ENCODE results near the gene SREBF2.
"Not testable (repeated sequence)": the region's sequence is repeated elsewhere in the genome, so short reads cannot be mapped to it uniquely, and the experiment has no call there.

Gene SREBF2

DNA sequence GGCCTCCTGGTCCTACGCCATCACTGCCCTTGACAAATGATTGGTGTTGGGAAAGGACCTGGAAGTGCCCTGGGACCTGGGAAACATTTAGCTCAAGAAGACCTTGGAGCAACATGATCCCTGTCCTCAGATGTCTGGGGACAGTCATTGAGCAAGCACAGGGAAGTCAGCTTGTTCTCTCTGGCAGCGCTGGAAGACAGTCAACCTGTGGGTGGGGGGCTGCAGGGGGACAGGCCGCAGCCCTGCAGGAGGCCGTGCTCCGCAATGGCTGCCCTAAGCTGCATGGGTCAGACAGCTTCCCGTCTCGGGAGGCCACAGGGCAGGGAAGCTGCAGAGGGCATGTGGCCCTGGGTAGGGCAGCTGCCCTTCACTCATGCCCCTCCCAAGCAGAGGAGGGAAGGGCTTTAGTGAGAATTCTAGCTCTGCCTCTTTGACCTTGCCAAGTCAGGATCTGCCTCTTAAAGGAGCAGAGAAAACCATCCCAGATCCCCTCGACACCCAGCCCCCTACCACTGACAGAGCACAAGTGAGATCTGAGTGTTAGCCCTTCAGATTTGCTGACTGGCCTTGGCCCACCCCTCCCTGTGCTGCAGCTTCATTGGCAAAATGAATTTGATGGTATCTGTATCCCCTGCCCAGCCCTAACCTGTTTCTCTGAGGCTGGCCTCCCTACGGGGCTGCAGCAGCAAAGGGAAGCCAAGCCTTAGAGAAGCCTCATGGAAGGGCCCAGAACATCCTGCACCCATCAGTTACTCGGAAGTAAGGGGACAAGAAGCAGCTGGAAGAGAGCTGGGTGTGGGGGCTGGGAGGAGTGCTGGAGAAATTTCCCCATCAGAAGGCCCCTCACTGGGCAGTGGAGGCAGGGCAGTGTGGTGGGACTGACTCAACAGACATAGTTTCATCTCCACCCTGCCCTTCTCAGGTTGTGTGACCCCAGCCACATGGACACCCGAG is 6.2 kb upstream of the SREBF2 start:
- H3K9me3 Mint-ChIP-seq = no peaks in the 10 kb centered on the region
- H3K27ac Mint-ChIP-seq = peak overlapping the region; percentile 49
- DNase-seq (ENCODE audit: low spot score in 2 of 2) (no peak), ATAC-seq (ENCODE audit: low read depth) (no peak)
- H3K27me3 Mint-ChIP-seq = no peaks in the 10 kb centered on the region
- no peak overlapping the region for H3K4me3 Mint-ChIP-seq
- peaks cover 12% of the 10 kb centered on the region for H3K4me1 Mint-ChIP-seq
- H3K36me3 Mint-ChIP-seq = peaks cover 5% of the 10 kb centered on the region

DNA sequence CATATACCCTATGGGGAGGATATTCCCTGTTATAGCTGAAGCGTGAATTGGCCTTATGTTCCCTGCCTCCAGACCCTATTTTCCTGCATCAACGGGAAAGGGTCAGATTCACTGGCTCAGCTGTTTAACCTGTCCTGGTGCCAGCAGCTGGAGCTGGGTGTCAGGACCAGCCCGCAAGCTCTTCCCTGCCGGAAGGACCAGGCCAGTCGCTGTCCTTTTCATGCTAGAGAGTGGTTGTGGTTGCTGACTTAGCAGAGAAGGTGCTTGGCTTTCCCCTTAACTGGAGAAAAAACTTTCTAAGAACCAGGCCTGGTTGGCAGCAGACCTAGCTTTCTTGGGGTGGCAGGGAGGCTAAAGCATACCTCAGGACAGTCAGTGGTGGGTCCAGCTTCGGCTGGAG is 5.2 kb upstream of the SREBF2 start:
- Mint-ChIP-seq H3K4me3 (no peak overlapping the region), H3K36me3 (peaks cover 5% of the 10 kb centered on the region), H3K27me3 (no peaks in the 10 kb centered on the region), H3K27ac (peak overlapping the region; percentile 99), H3K9me3 (no peaks in the 10 kb centered on the region), H3K4me1 (peaks cover 9% of the 10 kb centered on the region)
- ATAC-seq (ENCODE audit: low read depth) (no peak), DNase-seq (ENCODE audit: low spot score in 2 of 2) (no peak)

DNA sequence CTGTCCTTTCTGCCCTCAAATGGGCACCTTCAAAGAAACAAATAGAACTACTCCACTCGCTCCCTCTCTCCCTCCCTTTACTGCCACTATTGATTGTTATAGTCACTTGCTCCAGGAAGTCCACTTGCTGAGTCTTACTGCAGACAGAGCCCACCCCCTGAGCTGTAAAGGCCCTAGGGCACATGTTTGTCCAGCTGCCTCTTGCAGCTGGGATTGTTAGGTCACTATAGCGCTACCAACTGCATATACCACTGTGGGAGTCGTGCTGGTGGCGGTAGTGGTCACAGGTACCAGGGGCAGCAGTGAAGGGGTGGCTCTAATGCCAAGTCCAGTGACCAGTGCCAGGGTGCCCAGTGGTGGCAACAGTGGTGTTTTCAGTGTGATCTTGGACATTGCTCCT is 4.4 kb upstream of the SREBF2 start:
- peaks cover 6% of the 10 kb centered on the region for H3K4me1 Mint-ChIP-seq
- no peaks in the 10 kb centered on the region for H3K27me3 Mint-ChIP-seq
- H3K9me3 Mint-ChIP-seq = no peaks in the 10 kb centered on the region
- peak overlapping the region; percentile 99 for H3K27ac Mint-ChIP-seq
- no peak for ATAC-seq (ENCODE audit: low read depth)
- DNase-seq (ENCODE audit: low spot score in 2 of 2) = no peak
- peaks cover 3% of the 10 kb centered on the region for H3K36me3 Mint-ChIP-seq
- no peak overlapping the region for H3K4me3 Mint-ChIP-seq

GRCh38 chr22:41830174-41830573 is 2.7 kb upstream of the SREBF2 start:
- Mint-ChIP-seq H3K4me3 (no peak overlapping the region), H3K27ac (peak overlapping the region; percentile 99)

GRCh38 chr22:41831383-41831782 is 1.5 kb upstream of the SREBF2 start:
- no peak overlapping the region for H3K4me3 Mint-ChIP-seq
- H3K36me3 Mint-ChIP-seq = peaks cover 6% of the 10 kb centered on the region
- H3K9me3 Mint-ChIP-seq = no peaks in the 10 kb centered on the region
- H3K27ac Mint-ChIP-seq = peak overlapping the region; percentile 99
- no peaks in the 10 kb centered on the region for H3K27me3 Mint-ChIP-seq
- H3K4me1 Mint-ChIP-seq = peaks cover 20% of the 10 kb centered on the region
- no peak for DNase-seq (ENCODE audit: low spot score in 2 of 2)
- no peak for ATAC-seq (ENCODE audit: low read depth)

More at GRCh38 chr22:41830174-41830573, 2.7 kb upstream of the SREBF2 start:
- Mint-ChIP-seq H3K4me1 (peaks cover 15% of the 10 kb centered on the region), H3K9me3 (no peaks in the 10 kb centered on the region), H3K27me3 (no peaks in the 10 kb centered on the region), H3K36me3 (no peaks in the 10 kb centered on the region)
- ATAC-seq (ENCODE audit: low read depth) (no peak), DNase-seq (ENCODE audit: low spot score in 2 of 2) (peak in 1 of 2 donors; percentile 25)

- Mint-ChIP-seq H3K27ac (peak overlapping the region; percentile 99), H3K27me3 (no peaks in the 10 kb centered on the region), H3K4me3 (peak overlapping the region; percentile 93), H3K4me1 (peaks cover 25% of the 10 kb centered on the region), H3K9me3 (no peaks in the 10 kb centered on the region), H3K36me3 (peaks cover 12% of the 10 kb centered on the region)
- DNase-seq (ENCODE audit: low spot score in 2 of 2) (no peak), ATAC-seq (ENCODE audit: low read depth) (no peak)
Observed at GRCh38 chr22:41831828-41832552, 915 bp upstream of the SREBF2 start.

GRCh38 chr22:41833369-41834004 is 582 bp downstream of the SREBF2 start:
- no peaks in the 10 kb centered on the region for H3K27me3 Mint-ChIP-seq
- peaks cover 14% of the 10 kb centered on the region for H3K36me3 Mint-ChIP-seq
- ATAC-seq (ENCODE audit: low read depth) (peak; percentile 12), DNase-seq (ENCODE audit: low spot score in 2 of 2) (peak; percentile 26 to 49)
- H3K4me1 Mint-ChIP-seq = peaks cover 31% of the 10 kb centered on the region
- peak overlapping the region; percentile 93 for H3K4me3 Mint-ChIP-seq
- peak overlapping the region; percentile 99 for H3K27ac Mint-ChIP-seq
- no peaks in the 10 kb centered on the region for H3K9me3 Mint-ChIP-seq

DNA sequence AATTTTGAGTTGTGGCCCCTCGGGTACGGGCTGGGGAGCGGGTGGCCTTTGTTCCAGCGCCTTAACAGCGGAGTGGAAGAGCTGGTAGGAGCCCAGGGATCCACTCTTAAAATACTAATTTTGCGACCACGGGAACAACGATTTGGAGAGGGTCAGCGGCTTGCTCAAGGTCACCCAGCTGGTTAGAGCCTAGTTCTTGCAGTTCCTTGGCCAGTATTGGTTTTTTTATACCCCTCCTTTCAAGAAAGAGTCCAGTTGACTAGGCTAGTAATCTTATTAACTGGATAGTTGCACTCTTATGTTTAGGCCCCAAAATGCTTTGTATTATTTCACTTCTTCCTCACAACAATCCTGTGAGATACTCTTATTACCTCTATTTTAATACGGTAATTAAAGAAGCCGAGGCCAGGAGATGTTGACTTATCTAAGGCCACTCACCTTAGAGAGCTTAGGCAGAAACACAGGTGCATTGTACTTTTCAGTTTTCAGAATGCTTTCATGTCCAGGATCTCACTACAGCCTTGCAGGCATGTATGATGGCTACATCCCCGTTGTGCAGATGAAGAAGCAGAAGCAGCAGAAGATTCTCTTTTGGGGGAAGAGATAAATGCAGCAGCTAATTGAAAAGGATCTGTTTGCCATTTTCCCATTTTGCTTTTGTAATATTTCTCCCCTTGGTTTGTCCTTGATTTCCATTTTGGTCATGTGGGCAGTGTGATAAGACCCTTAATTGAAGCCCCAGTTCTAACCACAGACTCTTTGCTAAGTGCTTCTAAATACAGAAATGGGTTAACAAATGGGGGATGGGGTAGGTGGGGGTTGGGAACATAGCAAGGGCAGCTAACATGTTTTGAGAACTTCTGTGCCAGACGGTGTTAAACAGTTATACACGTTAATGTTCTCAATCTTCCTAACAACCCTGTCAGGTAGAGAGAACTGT is 1.4 kb downstream of the SREBF2 start:
- DNase-seq (ENCODE audit: low spot score in 2 of 2) = no peak
- Mint-ChIP-seq H3K27ac (peak overlapping the region; percentile 99), H3K4me3 (peak overlapping the region; percentile 91), H3K4me1 (peaks cover 39% of the 10 kb centered on the region), H3K9me3 (no peaks in the 10 kb centered on the region), H3K27me3 (no peaks in the 10 kb centered on the region), H3K36me3 (peaks cover 17% of the 10 kb centered on the region)
- no peak for ATAC-seq (ENCODE audit: low read depth)

GRCh38 chr22:41835462-41835861 is 2.6 kb downstream of the SREBF2 start:
- peaks cover 45% of the 10 kb centered on the region for H3K4me1 Mint-ChIP-seq
- ATAC-seq (ENCODE audit: low read depth); H3K4me3 Mint-ChIP-seq: not testable (repeated sequence)

DNA sequence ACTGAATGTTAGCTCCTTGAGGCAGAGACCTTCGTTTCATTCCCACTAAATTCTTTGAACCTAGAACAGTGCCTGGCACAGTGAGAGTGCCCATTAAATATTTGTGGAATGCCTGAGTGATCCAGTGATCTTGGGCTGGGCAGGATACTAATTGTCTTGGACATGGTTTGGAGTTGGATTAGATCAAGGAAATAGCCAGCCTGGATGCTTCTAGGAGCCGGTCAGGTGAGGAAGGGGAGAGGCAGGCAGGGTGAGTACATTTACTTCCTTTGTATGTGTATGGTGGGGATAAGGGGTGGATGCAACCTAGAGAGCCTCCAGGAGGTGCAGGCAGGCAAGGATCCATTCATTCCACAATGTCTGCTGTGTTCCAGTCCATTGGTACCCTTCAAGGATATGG is 3.6 kb downstream of the SREBF2 start:
- DNase-seq (ENCODE audit: low spot score in 2 of 2) = no peak
- no peak for ATAC-seq (ENCODE audit: low read depth)
- Mint-ChIP-seq H3K4me3 (no peak overlapping the region), H3K27ac (peak overlapping the region; percentile 82), H3K4me1 (peaks cover 48% of the 10 kb centered on the region), H3K36me3 (peaks cover 21% of the 10 kb centered on the region), H3K27me3 (no peaks in the 10 kb centered on the region), H3K9me3 (no peaks in the 10 kb centered on the region)

More at GRCh38 chr22:41835462-41835861, 2.6 kb downstream of the SREBF2 start:
- H3K36me3 Mint-ChIP-seq = peaks cover 21% of the 10 kb centered on the region
- not testable (repeated sequence) for H3K9me3 Mint-ChIP-seq; H3K27me3 Mint-ChIP-seq; H3K27ac Mint-ChIP-seq; DNase-seq (ENCODE audit: low spot score in 2 of 2)

- ATAC-seq (ENCODE audit: low read depth) = no peak
- peaks cover 24% of the 10 kb centered on the region for H3K36me3 Mint-ChIP-seq
- no peaks in the 10 kb centered on the region for H3K9me3 Mint-ChIP-seq
- peak overlapping the region; percentile 37 for H3K27ac Mint-ChIP-seq
- no peak for DNase-seq (ENCODE audit: low spot score in 2 of 2)
- H3K27me3 Mint-ChIP-seq = no peaks in the 10 kb centered on the region
- peaks cover 45% of the 10 kb centered on the region for H3K4me1 Mint-ChIP-seq
- H3K4me3 Mint-ChIP-seq = no peak overlapping the region
Observed at GRCh38 chr22:41838842-41839618, 6.1 kb downstream of the SREBF2 start.

GRCh38 chr22:41840216-41840615 is 7.3 kb downstream of the SREBF2 start:
- H3K4me3 Mint-ChIP-seq = peak overlapping the region; percentile 9
- DNase-seq (ENCODE audit: low spot score in 2 of 2) = no peak
- H3K36me3 Mint-ChIP-seq = peaks cover 24% of the 10 kb centered on the region
- no peaks in the 10 kb centered on the region for H3K9me3 Mint-ChIP-seq
- no peak for ATAC-seq (ENCODE audit: low read depth)
- no peaks in the 10 kb centered on the region for H3K27me3 Mint-ChIP-seq
- H3K27ac Mint-ChIP-seq = peak overlapping the region; percentile 72
- H3K4me1 Mint-ChIP-seq = peaks cover 47% of the 10 kb centered on the region

All from memory B cell (primary cell).